KMS-11 (cell line): ENCODE data around the gene B4GALNT3.
A peak's percentile ranks its signal among the peaks of the same experiment; 100 is the strongest.

Experiments used
- H2AFZ ChIP-seq: fragments of 200-600 bp; sonication (generic); 2 replicates; pipeline ENCODE4 v1.6.1; 2016; ENCODE audit warnings: antibody characterized with exemption, mixed run types, low read depth
- H3K27ac ChIP-seq: fragments of 200-600 bp; sonication (generic); 2 replicates; pipeline ENCODE4 v1.6.1; 2016; ENCODE audit warnings: mild to moderate bottlenecking, mixed run types
- H3K27me3 ChIP-seq: fragments of 200-600 bp; sonication (generic); 2 replicates; pipeline ENCODE4 v1.6.1; 2017; ENCODE audit warnings: mild to moderate bottlenecking, low read depth, mixed run types, moderate library complexity; ENCODE audit not compliant: insufficient read depth
- H3K36me3 ChIP-seq: fragments of 200-600 bp; sonication (generic); 2 replicates; pipeline ENCODE4 v1.6.1; 2017; ENCODE audit warnings: mild to moderate bottlenecking, mixed run types; ENCODE audit not compliant: insufficient read depth
- H3K4me1 ChIP-seq: fragments of 200-600 bp; sonication (generic); 2 replicates; pipeline ENCODE4 v1.6.1; 2016; ENCODE audit warnings: mild to moderate bottlenecking, low read depth, mixed run types; ENCODE audit not compliant: poor library complexity, severe bottlenecking
- H3K4me2 ChIP-seq: fragments of 200-600 bp; sonication (generic); 2 replicates; pipeline ENCODE4 v1.7.0; 2016; ENCODE audit warnings: mild to moderate bottlenecking, mixed run types
- H3K4me3 ChIP-seq: fragments of 200-600 bp; sonication (generic); IDR thresholded peaks from 2 replicates; pipeline ENCODE4 v1.6.1; 2017; ENCODE audit warnings: low read depth, low read length, mixed read lengths; ENCODE audit not compliant: insufficient read depth
- H3K79me2 ChIP-seq: fragments of 200-600 bp; sonication (generic); 2 replicates; pipeline ENCODE4 v1.6.1; 2016; ENCODE audit warnings: low read depth, mixed run types; ENCODE audit not compliant: insufficient read depth
- H3K9ac ChIP-seq: fragments of 200-600 bp; sonication (generic); 2 replicates; pipeline ENCODE4 v1.6.1; 2016; ENCODE audit warnings: mild to moderate bottlenecking, mixed run types
- H4K20me1 ChIP-seq: fragments of 200-600 bp; sonication (generic); 2 replicates; pipeline ENCODE4 v1.6.1; 2016; ENCODE audit warnings: mild to moderate bottlenecking, mixed run types; ENCODE audit not compliant: insufficient read depth
- CTCF ChIP-seq: fragments of 200-600 bp; sonication (generic); conservative IDR thresholded peaks from 2 replicates; pipeline ENCODE4 v1.6.1; 2017; ENCODE audit warnings: low read depth, mild to moderate bottlenecking, antibody characterized with exemption, low read length, moderate library complexity, mixed read lengths

The B4GALNT3 gene

GRCh38 chr12:546920-547845, 87.4 kb downstream of the B4GALNT3 start:
- peak overlapping the region; percentile 33 for H3K4me2 ChIP-seq
- no peaks in the 10 kb centered on the region for H3K27me3 ChIP-seq
- H3K9ac ChIP-seq = no peak overlapping the region
- no peaks in the 10 kb centered on the region for H4K20me1 ChIP-seq
- no peaks in the 10 kb centered on the region for H3K79me2 ChIP-seq
- peaks cover 6% of the 10 kb centered on the region for H3K4me1 ChIP-seq
- H3K36me3 ChIP-seq = no peaks in the 10 kb centered on the region
- peak overlapping the region; percentile 11 for H2AFZ ChIP-seq
- no peak overlapping the region for H3K4me3 ChIP-seq
- TF ChIP-seq CTCF = peak; percentile 99
- H3K27ac ChIP-seq = no peak overlapping the region

- H3K4me3 ChIP-seq = no peak overlapping the region
- no peaks in the 10 kb centered on the region for H4K20me1 ChIP-seq
- H3K79me2 ChIP-seq = no peaks in the 10 kb centered on the region
- peaks cover 6% of the 10 kb centered on the region for H3K4me1 ChIP-seq
- no peaks in the 10 kb centered on the region for H3K36me3 ChIP-seq
- H2AFZ ChIP-seq = no peak overlapping the region
- no peak overlapping the region for H3K27ac ChIP-seq
- H3K4me2 ChIP-seq = no peak overlapping the region
- TF ChIP-seq CTCF = no peak
- H3K27me3 ChIP-seq = no peaks in the 10 kb centered on the region
- H3K9ac ChIP-seq = no peak overlapping the region
Observed at GRCh38 chr12:547883-548470, 88.2 kb downstream of the B4GALNT3 start.

- H2AFZ ChIP-seq = no peak overlapping the region
- H4K20me1 ChIP-seq = no peaks in the 10 kb centered on the region
- peaks cover 6% of the 10 kb centered on the region for H3K4me1 ChIP-seq
- H3K27ac ChIP-seq = no peak overlapping the region
- no peak for TF ChIP-seq CTCF
- H3K4me2 ChIP-seq = no peak overlapping the region
- no peaks in the 10 kb centered on the region for H3K27me3 ChIP-seq
- no peak overlapping the region for H3K4me3 ChIP-seq
- no peak overlapping the region for H3K9ac ChIP-seq
- no peaks in the 10 kb centered on the region for H3K36me3 ChIP-seq
- H3K79me2 ChIP-seq = no peaks in the 10 kb centered on the region
Observed at GRCh38 chr12:549476-550082, 89.8 kb downstream of the B4GALNT3 start.

GRCh38 chr12:550473-551260, 90.9 kb downstream of the B4GALNT3 start:
- no peak overlapping the region for H3K9ac ChIP-seq
- H3K27me3 ChIP-seq = no peaks in the 10 kb centered on the region
- no peak overlapping the region for H2AFZ ChIP-seq
- no peak overlapping the region for H3K4me3 ChIP-seq
- no peaks in the 10 kb centered on the region for H3K79me2 ChIP-seq
- H3K27ac ChIP-seq = no peak overlapping the region
- no peak for TF ChIP-seq CTCF
- H3K36me3 ChIP-seq = no peaks in the 10 kb centered on the region
- no peaks in the 10 kb centered on the region for H4K20me1 ChIP-seq
- H3K4me2 ChIP-seq = no peak overlapping the region
- peaks cover 6% of the 10 kb centered on the region for H3K4me1 ChIP-seq
